Measurements from ENCODE around the gene PDCD5. TPM values are rescaled to one million over a fixed set of nuclear protein-coding genes. Genes with fewer than 3 reads are reported as not detected.
"Not testable (repeated sequence)": the region's sequence is repeated elsewhere in the genome, so short reads cannot be mapped to it uniquely, and the experiment has no call there.

The PDCD5 gene
- total and polyA plus RNA-seq, 2 donors (not counting 3 experiments of a cell fraction or from before 2014, with no cell fraction given) = 51.7 to 154 TPM

GRCh38 chr19:32540621-32541020, 40.4 kb upstream of the PDCD5 start:
- Histone ChIP-seq H2AFZ (ENCODE audit: low read depth, low read length) (no peak overlapping the region), H3K4me1 (ENCODE audit: control insufficient read depth, extremely low read depth, insufficient read depth, low read length) (no peaks in the 10 kb centered on the region), H3K9ac (replicated peaks; ENCODE audit: extremely low read depth, insufficient read depth, low read length) (no peak overlapping the region), H3K9me1 (replicated peaks; ENCODE audit: control insufficient read depth, extremely low read depth, insufficient read depth, low read length) (no peaks in the 10 kb centered on the region), H4K20me1 (replicated peaks; ENCODE audit: control insufficient read depth, extremely low read depth, insufficient read depth, low read length) (no peaks in the 10 kb centered on the region), H3K4me3 (replicated peaks in 1 of 3; ENCODE audit: insufficient read depth in 1 of 3, low read depth in 1 of 3, low read length in 3 of 3) (no peak overlapping the region), H3K36me3 (ENCODE audit: control insufficient read depth in 2 of 2, extremely low read depth in 1 of 2, insufficient read depth in 2 of 2, low read length in 2 of 2) (no peaks in the 10 kb centered on the region), H3K27ac (ENCODE audit: insufficient read depth, low read depth, low read length) (no peak overlapping the region), H3K9me3 (replicated peaks; ENCODE audit: control insufficient read depth, insufficient read depth, low read length) (no peaks in the 10 kb centered on the region), H3K79me2 (ENCODE audit: control insufficient read depth, insufficient read depth, low read length) (no peaks in the 10 kb centered on the region), H3K27me3 (ENCODE audit: control insufficient read depth in 2 of 2, insufficient read depth in 2 of 2, low read length in 2 of 2) (no peaks in the 10 kb centered on the region), H3K4me2 (ENCODE audit: insufficient read depth, low read length) (no peak overlapping the region)
- CTCF ChIA-PET = no interaction called here
- TF ChIP-seq POLR2A (IDR thresholded peaks at IDR 0.05; ENCODE audit: low read depth, low read length) = no peak
- POLR2A ChIA-PET = no interaction called here
- FAIRE-seq (no peak), DNase-seq (ENCODE audit: low read depth, low spot score) (no peak)
- BruUV-seq (replicated peaks) = no TSS peak
- intact Hi-C loops (cut with micrococcal nuclease) (no loop called here), dilution Hi-C loops (cut with MboI; ENCODE audit: extremely low pct_ligation_motif_present, low sequenced_read_pairs) (no loop called here)

- FAIRE-seq; intact Hi-C loops (cut with micrococcal nuclease); H3K9me3 ChIP-seq (replicated peaks; ENCODE audit: control insufficient read depth, insufficient read depth, low read length); H3K4me2 ChIP-seq (ENCODE audit: insufficient read depth, low read length); H3K9ac ChIP-seq (replicated peaks; ENCODE audit: extremely low read depth, insufficient read depth, low read length); dilution Hi-C loops (cut with MboI; ENCODE audit: extremely low pct_ligation_motif_present, low sequenced_read_pairs); H3K36me3 ChIP-seq (ENCODE audit: control insufficient read depth in 2 of 2, extremely low read depth in 1 of 2, insufficient read depth in 2 of 2, low read length in 2 of 2); POLR2A ChIA-PET; CTCF ChIA-PET; H3K4me1 ChIP-seq (ENCODE audit: control insufficient read depth, extremely low read depth, insufficient read depth, low read length); BruUV-seq (replicated peaks); H3K79me2 ChIP-seq (ENCODE audit: control insufficient read depth, insufficient read depth, low read length); H3K9me1 ChIP-seq (replicated peaks; ENCODE audit: control insufficient read depth, extremely low read depth, insufficient read depth, low read length); H3K27me3 ChIP-seq (ENCODE audit: control insufficient read depth in 2 of 2, insufficient read depth in 2 of 2, low read length in 2 of 2); H4K20me1 ChIP-seq (replicated peaks; ENCODE audit: control insufficient read depth, extremely low read depth, insufficient read depth, low read length); DNase-seq (ENCODE audit: low read depth, low spot score); H3K27ac ChIP-seq (ENCODE audit: insufficient read depth, low read depth, low read length); H2AFZ ChIP-seq (ENCODE audit: low read depth, low read length); H3K4me3 ChIP-seq (replicated peaks in 1 of 3; ENCODE audit: insufficient read depth in 1 of 3, low read depth in 1 of 3, low read length in 3 of 3): not testable (repeated sequence)
Observed at GRCh38 chr19:32541376-32541775, 39.6 kb upstream of the PDCD5 start.
